Panc1 (cell line): ENCODE results near the gene SDR9C7. TPM values are rescaled to one million over a fixed set of nuclear protein-coding genes. Genes with fewer than 3 reads are reported as not detected.

ENCODE experiments used
- ATAC-seq: fragments of 200-7000 bp; cut with Tn5 transposase; 2 replicates; pipeline ENCODE4 v1.9.1; 2020; ENCODE audit warnings: mild to moderate bottlenecking, moderate library complexity
- BruUV-seq: library from RNA; stranded (reverse); fragments of 400-500 nt; replicated peaks from 2 replicates; lab custom pipeline; 2021; lab: Mats Ljungman, UMichigan
- CTCF ChIA-PET: fragments of 300-600 bp; sonication (Branson Sonifier 250); formaldehyde crosslinking; loops from one replicate; lab custom pipeline; 2022; ENCODE audit warnings: antibody characterized with exemption; lab: Charles Lee
- POLR2A ChIA-PET: fragments of 300-600 bp; sonication (Branson Sonifier 250); formaldehyde crosslinking; loops from one replicate; lab custom pipeline; 2022; ENCODE audit warnings: antibody characterized with exemption; lab: Charles Lee
- DNase-seq: peaks from one replicate; pipeline ENCODE4 v3.0.0-alpha.2; 2010; ENCODE audit warnings: low read depth, low spot score
- H3K27ac ChIP-seq: 2 replicates; pipeline ENCODE4 v1.5.1; 2011; ENCODE audit warnings: mild to moderate bottlenecking, low read length, inconsistent platforms
- H3K27me3 ChIP-seq: fragments of 200-500 bp; sonication (Bioruptor generic); 2 replicates; pipeline ENCODE4 v1.6.0; 2014; ENCODE audit warnings: low read length, inconsistent platforms; ENCODE audit not compliant: control insufficient read depth, insufficient read depth
- H3K36me3 ChIP-seq: fragments of 200-500 bp; sonication (Bioruptor generic); 2 replicates; pipeline ENCODE4 v1.5.1; 2014; ENCODE audit warnings: inconsistent platforms, mild to moderate bottlenecking, low read length, moderate library complexity; ENCODE audit not compliant: control insufficient read depth, insufficient read depth
- H3K4me1 ChIP-seq: 2 replicates; pipeline ENCODE4 v1.5.1; 2011; ENCODE audit warnings: inconsistent platforms, mild to moderate bottlenecking, low read length, moderate library complexity; ENCODE audit not compliant: control insufficient read depth, insufficient read depth
- H3K4me3 ChIP-seq, 2 experiments: 2 replicates each; pipeline ENCODE4 v1.5.1; 2011 to 2012; ENCODE audit warnings: low read depth in 2 of 2, low read length in 2 of 2, mild to moderate bottlenecking in 2 of 2, inconsistent platforms in 1 of 2, moderate library complexity in 1 of 2
- H3K9me3 ChIP-seq: fragments of 200-500 bp; sonication (Bioruptor generic); 2 replicates; pipeline ENCODE4 v1.5.1; 2014; ENCODE audit warnings: low read depth, mild to moderate bottlenecking, inconsistent platforms, low read length, moderate library complexity; ENCODE audit not compliant: control insufficient read depth, insufficient read depth
- CTCF ChIP-seq: fragments of 450-650 bp; IDR thresholded peaks from 2 replicates; pipeline ENCODE4 v1.5.1; 2017; ENCODE audit warnings: mild to moderate bottlenecking
- POLR2AphosphoS5 ChIP-seq: IDR thresholded peaks from 2 replicates; pipeline ENCODE4 v1.6.1; 2012; ENCODE audit warnings: mild to moderate bottlenecking, low read depth, low read length, moderate library complexity
- SIN3A ChIP-seq: IDR thresholded peaks from 2 replicates; pipeline ENCODE4 v1.6.1; 2012; ENCODE audit warnings: low read depth, mild to moderate bottlenecking, low read length, moderate library complexity, borderline replicate concordance; ENCODE audit not compliant: insufficient read depth
- TCF7L2 ChIP-seq: IDR thresholded peaks from 2 replicates; pipeline ENCODE4 v1.6.1; 2011; ENCODE audit warnings: mild to moderate bottlenecking, low read depth, low read length, inconsistent platforms
- in situ Hi-C: cut with HindIII; loops from 2 replicates; pipeline ENCODE4 v1.10.0; 2016; ENCODE audit warnings: low sequenced_read_pairs, low pct_unique_long_range_greater_than_20kb
- intact Hi-C: fragments of 100-400 bp; cut with micrococcal nuclease; formaldehyde crosslinking; loops from one replicate; pipeline ENCODE4 v1.10.0; 2022; ENCODE audit not compliant: unreplicated experiment
- total RNA-seq: library from RNA; stranded (reverse); gene quantifications from one replicate; pipeline ENCODE4 v1.2.1, GENCODE V29; 2021; ENCODE audit not compliant: unreplicated experiment
- TF ChIP-seq, protein P1 (sequence below), 2 experiments: IDR thresholded peaks; 2 replicates each; pipeline ENCODE4 v1.6.1; 2011 to 2012; ENCODE audit warnings: low read depth in 2 of 2, control low read depth in 1 of 2, low read length in 1 of 2, mild to moderate bottlenecking in 1 of 2, moderate library complexity in 1 of 2; ENCODE audit not compliant: insufficient read depth in 1 of 2

SDR9C7 gene
- total RNA-seq, 1 experiment from 2014 or later: not detected

GRCh38 chr12:56935157-56935556 lies 949 bp upstream of the SDR9C7 start:
- ATAC-seq (no peak), DNase-seq (no peak)
- POLR2A ChIA-PET: no interaction called here
- no peaks in the 10 kb centered on the region for H3K9me3 ChIP-seq
- CTCF ChIA-PET: no interaction called here
- intact Hi-C loops (no loop called here), in situ Hi-C loops (no loop called here)
- no peak overlapping the region for H3K27ac ChIP-seq
- H3K27me3 ChIP-seq: no peaks in the 10 kb centered on the region
- H3K4me1 ChIP-seq: no peaks in the 10 kb centered on the region
- TF ChIP-seq, protein P1, sequence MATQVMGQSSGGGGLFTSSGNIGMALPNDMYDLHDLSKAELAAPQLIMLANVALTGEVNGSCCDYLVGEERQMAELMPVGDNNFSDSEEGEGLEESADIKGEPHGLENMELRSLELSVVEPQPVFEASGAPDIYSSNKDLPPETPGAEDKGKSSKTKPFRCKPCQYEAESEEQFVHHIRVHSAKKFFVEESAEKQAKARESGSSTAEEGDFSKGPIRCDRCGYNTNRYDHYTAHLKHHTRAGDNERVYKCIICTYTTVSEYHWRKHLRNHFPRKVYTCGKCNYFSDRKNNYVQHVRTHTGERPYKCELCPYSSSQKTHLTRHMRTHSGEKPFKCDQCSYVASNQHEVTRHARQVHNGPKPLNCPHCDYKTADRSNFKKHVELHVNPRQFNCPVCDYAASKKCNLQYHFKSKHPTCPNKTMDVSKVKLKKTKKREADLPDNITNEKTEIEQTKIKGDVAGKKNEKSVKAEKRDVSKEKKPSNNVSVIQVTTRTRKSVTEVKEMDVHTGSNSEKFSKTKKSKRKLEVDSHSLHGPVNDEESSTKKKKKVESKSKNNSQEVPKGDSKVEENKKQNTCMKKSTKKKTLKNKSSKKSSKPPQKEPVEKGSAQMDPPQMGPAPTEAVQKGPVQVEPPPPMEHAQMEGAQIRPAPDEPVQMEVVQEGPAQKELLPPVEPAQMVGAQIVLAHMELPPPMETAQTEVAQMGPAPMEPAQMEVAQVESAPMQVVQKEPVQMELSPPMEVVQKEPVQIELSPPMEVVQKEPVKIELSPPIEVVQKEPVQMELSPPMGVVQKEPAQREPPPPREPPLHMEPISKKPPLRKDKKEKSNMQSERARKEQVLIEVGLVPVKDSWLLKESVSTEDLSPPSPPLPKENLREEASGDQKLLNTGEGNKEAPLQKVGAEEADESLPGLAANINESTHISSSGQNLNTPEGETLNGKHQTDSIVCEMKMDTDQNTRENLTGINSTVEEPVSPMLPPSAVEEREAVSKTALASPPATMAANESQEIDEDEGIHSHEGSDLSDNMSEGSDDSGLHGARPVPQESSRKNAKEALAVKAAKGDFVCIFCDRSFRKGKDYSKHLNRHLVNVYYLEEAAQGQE (IDR thresholded peaks at IDR 0.05; ENCODE audit: insufficient read depth in 1 of 2, low read depth in 2 of 2, low read length in 1 of 2): no peak
- TF ChIP-seq POLR2AphosphoS5: no peak
- BruUV-seq: no TSS peak
- H3K4me3 ChIP-seq: no peak overlapping the region
- H3K36me3 ChIP-seq: no peaks in the 10 kb centered on the region

DNA sequence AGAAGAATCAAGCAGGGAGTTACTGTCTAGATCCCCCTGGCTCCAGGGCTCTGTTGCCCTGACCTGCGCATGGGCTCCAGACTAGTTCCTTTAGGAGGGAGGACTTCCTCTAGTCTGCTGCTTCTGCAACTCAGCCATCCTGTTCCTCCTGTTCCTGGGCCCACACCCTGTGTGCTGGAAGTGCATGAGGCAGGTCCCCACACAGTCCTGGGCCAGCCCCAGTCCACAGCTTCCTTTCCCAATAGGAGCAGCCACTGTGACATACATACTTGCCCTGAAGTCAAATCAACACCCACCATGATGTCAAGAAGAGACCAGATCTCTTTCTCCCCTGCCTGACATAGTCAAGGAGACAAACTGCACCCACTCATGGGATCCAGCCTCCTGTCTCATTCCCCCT lies 1.3 kb downstream of the SDR9C7 start:
- H3K27ac ChIP-seq: no peak overlapping the region
- CTCF ChIA-PET: no interaction called here
- no TSS peak for BruUV-seq
- POLR2A ChIA-PET: no interaction called here
- no peak for DNase-seq
- no peaks in the 10 kb centered on the region for H3K36me3 ChIP-seq
- in situ Hi-C loops: no loop called here
- TF ChIP-seq CTCF: no peak
- no peak for TF ChIP-seq POLR2AphosphoS5
- TF ChIP-seq TCF7L2: no peak
- TF ChIP-seq, protein P1 (IDR thresholded peaks at IDR 0.05; ENCODE audit: insufficient read depth in 1 of 2, low read depth in 2 of 2, low read length in 1 of 2): no peak
- TF ChIP-seq SIN3A: no peak
- ATAC-seq: no peak
- no peaks in the 10 kb centered on the region for H3K4me1 ChIP-seq
- no peaks in the 10 kb centered on the region for H3K9me3 ChIP-seq
- H3K27me3 ChIP-seq: no peaks in the 10 kb centered on the region
- intact Hi-C loops: no loop called here
- no peak overlapping the region for H3K4me3 ChIP-seq
